Liver (tissue), 3 donors: Measurements from ENCODE around the gene LAMA5.

ENCODE experiments used
- EGR1 ChIP-seq, 2 donors: IDR thresholded peaks; 2 replicates each; pipeline ENCODE4 v1.6.1; 2016 to 2018; ENCODE audit warnings: antibody characterized with exemption in 2 of 2, low read depth in 2 of 2
- FOXA1 ChIP-seq: IDR thresholded peaks from 2 replicates; pipeline ENCODE4 v1.6.1; 2016; ENCODE audit warnings: antibody characterized with exemption
- GABPA ChIP-seq, 2 donors: IDR thresholded peaks in 1 of 2; conservative IDR thresholded peaks in 1 of 2; 2 replicates each; pipeline ENCODE4 v1.6.1; 2016; ENCODE audit warnings: antibody characterized with exemption in 2 of 2, mild to moderate bottlenecking in 1 of 2, moderate library complexity in 1 of 2
- HNF4A ChIP-seq, 2 donors: conservative IDR thresholded peaks; 2 replicates each; pipeline ENCODE4 v1.6.1; 2016; ENCODE audit warnings: antibody characterized with exemption in 2 of 2, mild to moderate bottlenecking in 2 of 2
- JUND ChIP-seq, 2 donors: IDR thresholded peaks; 2 replicates each; pipeline ENCODE4 v1.6.1; 2016; ENCODE audit warnings: antibody characterized with exemption in 2 of 2
- RAD21 ChIP-seq, 2 donors: IDR thresholded peaks; 2 replicates each; pipeline ENCODE4 v1.6.1; 2016; ENCODE audit warnings: antibody characterized with exemption in 2 of 2, mild to moderate bottlenecking in 2 of 2
- RXRA ChIP-seq, 2 donors: IDR thresholded peaks; 2 replicates each; pipeline ENCODE4 v1.6.1; 2017 to 2018; ENCODE audit warnings: antibody characterized with exemption in 2 of 2, mild to moderate bottlenecking in 1 of 2
- SP1 ChIP-seq: IDR thresholded peaks from 2 replicates; pipeline ENCODE4 v1.6.1; 2018; ENCODE audit warnings: antibody characterized with exemption, mild to moderate bottlenecking
- TAF1 ChIP-seq: conservative IDR thresholded peaks from 2 replicates; pipeline ENCODE4 v1.6.1; 2016; ENCODE audit warnings: antibody characterized with exemption, mild to moderate bottlenecking
- YY1 ChIP-seq: IDR thresholded peaks from 2 replicates; pipeline ENCODE4 v1.6.1; 2016; ENCODE audit warnings: antibody characterized with exemption, mild to moderate bottlenecking
- TF ChIP-seq, protein P1 (sequence below): fragments of 150-350 bp; IDR thresholded peaks from 2 replicates; pipeline ENCODE4 v1.5.1; 2017; ENCODE audit warnings: improper control_type of control experiment, low read depth, low read length; ENCODE audit not compliant: missing input control
- TF ChIP-seq, protein P2 (sequence below): IDR thresholded peaks from 2 replicates; pipeline ENCODE4 v1.6.1; 2016; ENCODE audit warnings: antibody characterized with exemption
- TF ChIP-seq, protein P3 (sequence below): IDR thresholded peaks from 2 replicates; pipeline ENCODE4 v1.6.1; 2016; ENCODE audit warnings: antibody characterized with exemption
- TF ChIP-seq, protein P4 (sequence below): IDR thresholded peaks from 2 replicates; pipeline ENCODE4 v1.6.1; 2016; ENCODE audit warnings: antibody characterized with exemption, mild to moderate bottlenecking
- donor health status: healthy.
- donor health status: healthy.

DNA sequence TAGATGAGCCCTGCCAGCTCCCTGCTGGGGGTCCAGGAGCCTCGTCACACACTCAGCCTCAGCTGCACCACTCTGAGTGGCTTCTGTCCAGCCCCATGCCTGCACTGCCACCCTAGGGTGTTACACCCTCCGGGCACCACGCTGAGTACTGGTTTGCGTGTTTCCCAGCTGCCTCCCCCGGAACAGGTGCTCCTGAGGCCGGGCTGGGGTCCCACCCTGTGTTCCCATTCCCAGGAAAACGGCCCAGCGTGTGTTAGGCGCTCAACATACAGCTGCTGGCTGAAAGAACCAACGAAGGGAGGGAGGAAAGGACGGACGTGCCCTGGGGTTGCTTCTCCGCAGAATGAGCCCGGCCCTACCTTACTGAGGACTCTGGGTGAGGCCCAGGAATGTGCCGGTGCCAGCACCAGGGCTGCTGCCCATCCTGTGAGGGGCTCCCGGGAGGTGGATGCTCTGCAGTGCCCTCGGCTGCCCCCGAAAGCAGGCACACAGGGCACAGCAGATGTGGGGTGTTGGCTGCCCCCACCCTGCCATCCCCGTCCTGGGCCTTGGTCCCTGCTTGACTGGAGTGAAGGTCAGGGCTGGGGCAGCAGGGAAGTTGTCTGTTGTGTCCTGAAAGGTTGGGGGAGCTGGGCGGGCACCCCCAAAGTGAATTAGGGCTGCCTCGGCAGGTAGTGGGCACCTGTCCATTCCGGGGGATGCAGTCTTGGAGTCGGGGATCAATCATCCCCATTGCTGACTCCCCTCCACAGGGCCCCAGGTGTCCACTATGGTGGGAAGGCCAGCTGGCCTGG, 16.3 kb downstream of the LAMA5 start:
- TF ChIP-seq, protein P1, sequence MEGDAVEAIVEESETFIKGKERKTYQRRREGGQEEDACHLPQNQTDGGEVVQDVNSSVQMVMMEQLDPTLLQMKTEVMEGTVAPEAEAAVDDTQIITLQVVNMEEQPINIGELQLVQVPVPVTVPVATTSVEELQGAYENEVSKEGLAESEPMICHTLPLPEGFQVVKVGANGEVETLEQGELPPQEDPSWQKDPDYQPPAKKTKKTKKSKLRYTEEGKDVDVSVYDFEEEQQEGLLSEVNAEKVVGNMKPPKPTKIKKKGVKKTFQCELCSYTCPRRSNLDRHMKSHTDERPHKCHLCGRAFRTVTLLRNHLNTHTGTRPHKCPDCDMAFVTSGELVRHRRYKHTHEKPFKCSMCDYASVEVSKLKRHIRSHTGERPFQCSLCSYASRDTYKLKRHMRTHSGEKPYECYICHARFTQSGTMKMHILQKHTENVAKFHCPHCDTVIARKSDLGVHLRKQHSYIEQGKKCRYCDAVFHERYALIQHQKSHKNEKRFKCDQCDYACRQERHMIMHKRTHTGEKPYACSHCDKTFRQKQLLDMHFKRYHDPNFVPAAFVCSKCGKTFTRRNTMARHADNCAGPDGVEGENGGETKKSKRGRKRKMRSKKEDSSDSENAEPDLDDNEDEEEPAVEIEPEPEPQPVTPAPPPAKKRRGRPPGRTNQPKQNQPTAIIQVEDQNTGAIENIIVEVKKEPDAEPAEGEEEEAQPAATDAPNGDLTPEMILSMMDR: no peak
- TF ChIP-seq RAD21 (IDR thresholded peaks at IDR 0.05): no peak
- no peak for TF ChIP-seq TAF1
- TF ChIP-seq, protein P2, sequence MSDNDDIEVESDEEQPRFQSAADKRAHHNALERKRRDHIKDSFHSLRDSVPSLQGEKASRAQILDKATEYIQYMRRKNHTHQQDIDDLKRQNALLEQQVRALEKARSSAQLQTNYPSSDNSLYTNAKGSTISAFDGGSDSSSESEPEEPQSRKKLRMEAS: no peak
- no peak for TF ChIP-seq EGR1 (IDR thresholded peaks at IDR 0.05; ENCODE audit: low read depth in 2 of 2)
- TF ChIP-seq JUND (IDR thresholded peaks at IDR 0.05): no peak
- TF ChIP-seq, protein P3, sequence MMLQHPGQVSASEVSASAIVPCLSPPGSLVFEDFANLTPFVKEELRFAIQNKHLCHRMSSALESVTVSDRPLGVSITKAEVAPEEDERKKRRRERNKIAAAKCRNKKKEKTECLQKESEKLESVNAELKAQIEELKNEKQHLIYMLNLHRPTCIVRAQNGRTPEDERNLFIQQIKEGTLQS: no peak
- TF ChIP-seq YY1: no peak
- TF ChIP-seq, protein P4, sequence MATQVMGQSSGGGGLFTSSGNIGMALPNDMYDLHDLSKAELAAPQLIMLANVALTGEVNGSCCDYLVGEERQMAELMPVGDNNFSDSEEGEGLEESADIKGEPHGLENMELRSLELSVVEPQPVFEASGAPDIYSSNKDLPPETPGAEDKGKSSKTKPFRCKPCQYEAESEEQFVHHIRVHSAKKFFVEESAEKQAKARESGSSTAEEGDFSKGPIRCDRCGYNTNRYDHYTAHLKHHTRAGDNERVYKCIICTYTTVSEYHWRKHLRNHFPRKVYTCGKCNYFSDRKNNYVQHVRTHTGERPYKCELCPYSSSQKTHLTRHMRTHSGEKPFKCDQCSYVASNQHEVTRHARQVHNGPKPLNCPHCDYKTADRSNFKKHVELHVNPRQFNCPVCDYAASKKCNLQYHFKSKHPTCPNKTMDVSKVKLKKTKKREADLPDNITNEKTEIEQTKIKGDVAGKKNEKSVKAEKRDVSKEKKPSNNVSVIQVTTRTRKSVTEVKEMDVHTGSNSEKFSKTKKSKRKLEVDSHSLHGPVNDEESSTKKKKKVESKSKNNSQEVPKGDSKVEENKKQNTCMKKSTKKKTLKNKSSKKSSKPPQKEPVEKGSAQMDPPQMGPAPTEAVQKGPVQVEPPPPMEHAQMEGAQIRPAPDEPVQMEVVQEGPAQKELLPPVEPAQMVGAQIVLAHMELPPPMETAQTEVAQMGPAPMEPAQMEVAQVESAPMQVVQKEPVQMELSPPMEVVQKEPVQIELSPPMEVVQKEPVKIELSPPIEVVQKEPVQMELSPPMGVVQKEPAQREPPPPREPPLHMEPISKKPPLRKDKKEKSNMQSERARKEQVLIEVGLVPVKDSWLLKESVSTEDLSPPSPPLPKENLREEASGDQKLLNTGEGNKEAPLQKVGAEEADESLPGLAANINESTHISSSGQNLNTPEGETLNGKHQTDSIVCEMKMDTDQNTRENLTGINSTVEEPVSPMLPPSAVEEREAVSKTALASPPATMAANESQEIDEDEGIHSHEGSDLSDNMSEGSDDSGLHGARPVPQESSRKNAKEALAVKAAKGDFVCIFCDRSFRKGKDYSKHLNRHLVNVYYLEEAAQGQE: no peak
- no peak for TF ChIP-seq GABPA (IDR thresholded peaks at IDR 0.05 in 1 of 2, conservative IDR thresholded peaks at IDR 0.05 in 1 of 2)
- no peak for TF ChIP-seq FOXA1
- TF ChIP-seq SP1: no peak
- TF ChIP-seq HNF4A (conservative IDR thresholded peaks at IDR 0.05): no peak
- TF ChIP-seq RXRA (IDR thresholded peaks at IDR 0.05): no peak
